ENCODE data around the gene ADARB2. TPM values are rescaled to one million over a fixed set of nuclear protein-coding genes. Genes with fewer than 3 reads are reported as not detected.

Gene ADARB2
- total and polyA plus RNA-seq, 2 donors (not counting 1 experiment from before 2014, with no cell fraction given) = not detected

DNA sequence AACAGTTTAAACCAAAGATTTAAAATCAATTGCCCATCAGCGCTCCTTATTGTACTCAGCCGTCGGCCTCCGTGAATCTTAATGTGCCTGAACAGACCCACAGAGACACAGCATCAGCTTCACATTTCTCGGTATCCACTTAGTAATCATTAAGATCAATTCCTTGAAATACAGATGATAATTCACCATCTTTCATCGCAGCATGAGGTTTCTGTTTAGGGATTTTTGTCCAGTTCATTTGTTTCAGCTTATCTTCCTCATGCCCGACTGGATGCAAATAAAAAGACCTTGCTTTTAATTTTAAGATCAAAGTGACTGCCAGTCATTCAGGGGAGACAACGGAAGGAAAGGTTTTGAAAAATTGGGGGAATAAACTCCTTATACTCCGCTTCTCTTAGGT, 473.3 kb downstream of the ADARB2 start:
- H3K79me2 ChIP-seq (ENCODE audit: control insufficient read depth, insufficient read depth, low read length) = no peaks in the 10 kb centered on the region
- H4K20me1 ChIP-seq (ENCODE audit: control insufficient read depth, extremely low read depth, insufficient read depth, low read length) = no peaks in the 10 kb centered on the region
- H3K27ac ChIP-seq (ENCODE audit: insufficient read depth, low read length) = no peak overlapping the region
- TF ChIP-seq, protein P1, sequence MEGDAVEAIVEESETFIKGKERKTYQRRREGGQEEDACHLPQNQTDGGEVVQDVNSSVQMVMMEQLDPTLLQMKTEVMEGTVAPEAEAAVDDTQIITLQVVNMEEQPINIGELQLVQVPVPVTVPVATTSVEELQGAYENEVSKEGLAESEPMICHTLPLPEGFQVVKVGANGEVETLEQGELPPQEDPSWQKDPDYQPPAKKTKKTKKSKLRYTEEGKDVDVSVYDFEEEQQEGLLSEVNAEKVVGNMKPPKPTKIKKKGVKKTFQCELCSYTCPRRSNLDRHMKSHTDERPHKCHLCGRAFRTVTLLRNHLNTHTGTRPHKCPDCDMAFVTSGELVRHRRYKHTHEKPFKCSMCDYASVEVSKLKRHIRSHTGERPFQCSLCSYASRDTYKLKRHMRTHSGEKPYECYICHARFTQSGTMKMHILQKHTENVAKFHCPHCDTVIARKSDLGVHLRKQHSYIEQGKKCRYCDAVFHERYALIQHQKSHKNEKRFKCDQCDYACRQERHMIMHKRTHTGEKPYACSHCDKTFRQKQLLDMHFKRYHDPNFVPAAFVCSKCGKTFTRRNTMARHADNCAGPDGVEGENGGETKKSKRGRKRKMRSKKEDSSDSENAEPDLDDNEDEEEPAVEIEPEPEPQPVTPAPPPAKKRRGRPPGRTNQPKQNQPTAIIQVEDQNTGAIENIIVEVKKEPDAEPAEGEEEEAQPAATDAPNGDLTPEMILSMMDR (conservative IDR thresholded peaks at IDR 0.05 in 1 of 2, IDR thresholded peaks at IDR 0.05 in 1 of 2; ENCODE audit: low read depth in 1 of 2, low read length in 2 of 2) = no peak
- TF ChIP-seq EZH2 (IDR thresholded peaks at IDR 0.05; ENCODE audit: low read length, missing control alignments) = no peak
- H3K27me3 ChIP-seq (ENCODE audit: control insufficient read depth, insufficient read depth, low read length) = no peaks in the 10 kb centered on the region
- no peaks in the 10 kb centered on the region for H3K36me3 ChIP-seq (ENCODE audit: control insufficient read depth, insufficient read depth, low read length)
- no peaks in the 10 kb centered on the region for H3K4me1 ChIP-seq (ENCODE audit: control insufficient read depth, extremely low read depth, insufficient read depth, low read length)
- H3K4me2 ChIP-seq (ENCODE audit: extremely low read depth, insufficient read depth, low read length) = no peak overlapping the region
- no peak overlapping the region for H3K9ac ChIP-seq (ENCODE audit: insufficient read depth, low read length)
- H3K4me3 ChIP-seq (replicated peaks in 1 of 4; ENCODE audit: control extremely low read depth in 1 of 4, insufficient read depth in 1 of 4, low read depth in 3 of 4, low read length in 4 of 4) = no peak overlapping the region
- H2AFZ ChIP-seq (ENCODE audit: low read length) = no peak overlapping the region
- DNase-seq (ENCODE audit: low read depth in 2 of 2) = no peak
- no peaks in the 10 kb centered on the region for H3K9me3 ChIP-seq (ENCODE audit: control insufficient read depth, insufficient read depth, low read depth, low read length)

DNA sequence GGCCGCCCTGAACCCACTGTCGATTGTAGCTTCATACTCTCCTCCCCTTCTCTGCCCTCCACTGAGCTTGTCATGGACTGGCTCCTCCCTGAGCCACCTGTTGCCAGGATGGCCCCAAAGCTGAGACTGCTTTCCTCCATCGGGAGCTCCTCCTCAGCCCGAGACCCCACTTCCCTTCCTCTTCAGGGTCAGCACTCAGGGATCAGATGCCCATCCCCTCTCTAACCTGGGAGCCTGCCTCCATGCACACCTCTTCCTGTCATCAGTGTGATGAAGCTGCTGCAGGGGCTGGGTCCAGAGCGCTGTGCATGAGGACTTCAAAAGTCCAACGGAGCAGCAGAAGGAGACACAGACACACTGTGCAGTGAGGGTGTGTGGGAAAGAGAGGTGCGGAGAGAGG, 480.1 kb downstream of the ADARB2 start:
- Histone ChIP-seq H3K27ac (ENCODE audit: insufficient read depth, low read length) (no peak overlapping the region), H3K4me2 (ENCODE audit: extremely low read depth, insufficient read depth, low read length) (no peak overlapping the region)

DNA sequence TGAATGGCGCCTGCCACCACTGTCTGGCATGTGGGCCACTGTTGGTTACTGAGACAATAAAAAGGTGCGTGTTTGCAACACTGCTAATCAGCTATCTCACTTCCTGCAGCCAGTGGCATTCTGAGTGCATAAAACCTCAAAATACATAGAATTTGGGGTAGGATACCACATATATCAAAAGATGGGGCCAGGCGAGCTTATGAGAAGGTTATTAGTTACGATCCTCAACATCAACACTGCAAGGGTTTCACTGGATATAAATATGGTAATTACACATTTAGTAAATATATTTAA, 480.9 kb downstream of the ADARB2 start:
- Histone ChIP-seq H3K4me3 (replicated peaks in 1 of 4; ENCODE audit: control extremely low read depth in 1 of 4, insufficient read depth in 1 of 4, low read depth in 3 of 4, low read length in 4 of 4) (no peak overlapping the region), H3K4me1 (ENCODE audit: control insufficient read depth, extremely low read depth, insufficient read depth, low read length) (no peaks in the 10 kb centered on the region), H3K4me2 (ENCODE audit: extremely low read depth, insufficient read depth, low read length) (no peak overlapping the region), H3K27me3 (ENCODE audit: control insufficient read depth, insufficient read depth, low read length) (no peaks in the 10 kb centered on the region), H3K27ac (ENCODE audit: insufficient read depth, low read length) (no peak overlapping the region), H3K79me2 (ENCODE audit: control insufficient read depth, insufficient read depth, low read length) (no peaks in the 10 kb centered on the region), H4K20me1 (ENCODE audit: control insufficient read depth, extremely low read depth, insufficient read depth, low read length) (no peaks in the 10 kb centered on the region), H3K36me3 (ENCODE audit: control insufficient read depth, insufficient read depth, low read length) (no peaks in the 10 kb centered on the region), H3K9ac (ENCODE audit: insufficient read depth, low read length) (no peak overlapping the region), H2AFZ (ENCODE audit: low read length) (no peak overlapping the region), H3K9me3 (ENCODE audit: control insufficient read depth, insufficient read depth, low read depth, low read length) (no peaks in the 10 kb centered on the region)
- TF ChIP-seq, protein P1 (conservative IDR thresholded peaks at IDR 0.05 in 1 of 2, IDR thresholded peaks at IDR 0.05 in 1 of 2; ENCODE audit: low read depth in 1 of 2, low read length in 2 of 2) = no peak
- TF ChIP-seq EZH2 (IDR thresholded peaks at IDR 0.05; ENCODE audit: low read length, missing control alignments) = no peak
- no peak for DNase-seq (ENCODE audit: low read depth in 2 of 2)

More for the DNA sequence above, 480.1 kb downstream of the ADARB2 start:
- H3K9ac ChIP-seq (ENCODE audit: insufficient read depth, low read length) = no peak overlapping the region
- no peaks in the 10 kb centered on the region for H4K20me1 ChIP-seq (ENCODE audit: control insufficient read depth, extremely low read depth, insufficient read depth, low read length)
- H3K4me3 ChIP-seq (replicated peaks in 1 of 4; ENCODE audit: control extremely low read depth in 1 of 4, insufficient read depth in 1 of 4, low read depth in 3 of 4, low read length in 4 of 4) = no peak overlapping the region
- no peaks in the 10 kb centered on the region for H3K27me3 ChIP-seq (ENCODE audit: control insufficient read depth, insufficient read depth, low read length)
- H3K36me3 ChIP-seq (ENCODE audit: control insufficient read depth, insufficient read depth, low read length) = no peaks in the 10 kb centered on the region
- DNase-seq (ENCODE audit: low read depth in 2 of 2) = no peak
- TF ChIP-seq, protein P1 (conservative IDR thresholded peaks at IDR 0.05 in 1 of 2, IDR thresholded peaks at IDR 0.05 in 1 of 2; ENCODE audit: low read depth in 1 of 2, low read length in 2 of 2) = no peak
- no peak for TF ChIP-seq EZH2 (IDR thresholded peaks at IDR 0.05; ENCODE audit: low read length, missing control alignments)
- H3K79me2 ChIP-seq (ENCODE audit: control insufficient read depth, insufficient read depth, low read length) = no peaks in the 10 kb centered on the region
- H2AFZ ChIP-seq (ENCODE audit: low read length) = no peak overlapping the region
- H3K9me3 ChIP-seq (ENCODE audit: control insufficient read depth, insufficient read depth, low read depth, low read length) = no peaks in the 10 kb centered on the region
- no peaks in the 10 kb centered on the region for H3K4me1 ChIP-seq (ENCODE audit: control insufficient read depth, extremely low read depth, insufficient read depth, low read length)
